ENCODE results near the gene COL9A1.
"Not testable (repeated sequence)": the region's sequence is repeated elsewhere in the genome, so short reads cannot be mapped to it uniquely, and the experiment has no call there.

DNA sequence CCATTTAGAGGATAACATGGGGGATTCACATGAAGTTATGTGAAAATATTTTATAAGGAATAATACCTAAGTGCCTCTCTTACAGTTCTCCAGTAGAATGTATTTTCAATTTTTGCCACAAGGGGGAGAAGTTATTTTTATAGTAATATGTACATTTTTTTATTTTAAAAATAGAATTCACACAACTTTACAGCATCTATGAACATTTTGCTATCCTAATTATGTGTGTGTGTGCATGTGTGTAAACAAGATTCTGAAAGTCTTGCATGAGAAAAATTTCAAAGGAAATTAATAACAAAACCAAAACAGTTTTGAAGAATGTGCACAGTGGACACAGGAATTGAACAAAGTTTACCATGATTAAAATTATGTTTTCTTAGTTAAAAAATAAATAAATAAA lies 5.3 kb upstream of the COL9A1 start:
- TF ChIP-seq POLR2AphosphoS5 (IDR thresholded peaks at IDR 0.05) = not testable (repeated sequence)
- TF ChIP-seq, protein P1, sequence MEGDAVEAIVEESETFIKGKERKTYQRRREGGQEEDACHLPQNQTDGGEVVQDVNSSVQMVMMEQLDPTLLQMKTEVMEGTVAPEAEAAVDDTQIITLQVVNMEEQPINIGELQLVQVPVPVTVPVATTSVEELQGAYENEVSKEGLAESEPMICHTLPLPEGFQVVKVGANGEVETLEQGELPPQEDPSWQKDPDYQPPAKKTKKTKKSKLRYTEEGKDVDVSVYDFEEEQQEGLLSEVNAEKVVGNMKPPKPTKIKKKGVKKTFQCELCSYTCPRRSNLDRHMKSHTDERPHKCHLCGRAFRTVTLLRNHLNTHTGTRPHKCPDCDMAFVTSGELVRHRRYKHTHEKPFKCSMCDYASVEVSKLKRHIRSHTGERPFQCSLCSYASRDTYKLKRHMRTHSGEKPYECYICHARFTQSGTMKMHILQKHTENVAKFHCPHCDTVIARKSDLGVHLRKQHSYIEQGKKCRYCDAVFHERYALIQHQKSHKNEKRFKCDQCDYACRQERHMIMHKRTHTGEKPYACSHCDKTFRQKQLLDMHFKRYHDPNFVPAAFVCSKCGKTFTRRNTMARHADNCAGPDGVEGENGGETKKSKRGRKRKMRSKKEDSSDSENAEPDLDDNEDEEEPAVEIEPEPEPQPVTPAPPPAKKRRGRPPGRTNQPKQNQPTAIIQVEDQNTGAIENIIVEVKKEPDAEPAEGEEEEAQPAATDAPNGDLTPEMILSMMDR (IDR thresholded peaks at IDR 0.05) = peak in 3 of 4 experiments; percentile 11 to 21 (median 15)

All from prostate gland (tissue), 2 donors.